ENCODE results near the gene NEU3. TPM values are rescaled to one million over a fixed set of nuclear protein-coding genes. Genes with fewer than 3 reads are reported as not detected.

NEU3 gene
- total and polyA plus RNA-seq, 4 donors: 2.7 to 9.5 (median 5.3) TPM

DNA sequence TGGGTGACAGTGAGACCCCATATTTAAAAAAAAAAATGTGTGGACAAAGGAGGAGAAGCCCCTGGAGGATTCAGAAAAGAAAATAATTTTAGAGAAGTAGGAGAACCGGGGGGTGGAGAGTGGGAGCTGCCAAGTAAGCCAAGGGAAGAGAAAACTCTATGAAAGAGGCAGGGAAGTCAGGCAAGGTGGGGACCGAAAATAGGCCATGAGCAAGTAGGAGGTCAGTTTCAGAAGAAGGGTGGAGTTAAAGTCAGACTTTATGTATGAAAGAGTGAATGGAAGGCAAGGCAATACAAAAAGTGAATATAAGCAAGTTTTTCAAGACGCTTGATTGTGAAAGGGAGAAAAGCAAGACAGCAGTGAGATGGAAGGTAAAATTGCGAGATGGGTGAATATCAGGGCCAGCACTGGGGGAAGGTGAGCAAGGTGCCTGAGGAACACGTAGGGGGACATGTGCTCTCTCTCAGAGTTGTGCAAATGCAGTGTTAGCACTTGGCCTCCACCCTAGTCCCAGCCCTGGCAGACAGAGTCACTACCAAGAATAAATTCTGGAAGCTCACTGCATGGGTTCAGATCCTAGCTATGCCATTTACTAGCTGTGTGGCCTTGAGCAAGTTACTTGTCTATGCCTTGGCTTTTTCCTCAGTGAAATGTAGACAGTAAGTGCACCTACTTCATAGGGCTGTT is 46.5 kb upstream of the NEU3 start:
- WGBS: 95% methylated on average over 5 of the region's 5 CpGs
- Histone ChIP-seq H3K27ac (ENCODE audit: low read depth in 1 of 2, low read length in 2 of 2) (no peak overlapping the region), H3K4me1 (ENCODE audit: control insufficient read depth in 4 of 4, insufficient read depth in 4 of 4, low read length in 3 of 4) (no peaks in the 10 kb centered on the region), H3K27me3 (ENCODE audit: control insufficient read depth in 4 of 4, insufficient read depth in 4 of 4, low read length in 3 of 4) (no peaks in the 10 kb centered on the region), H3K36me3 (ENCODE audit: control insufficient read depth in 4 of 4, insufficient read depth in 3 of 4, low read depth in 1 of 4, low read length in 3 of 4) (peaks cover 0 to 10% (median 4%) of the 10 kb centered on the region in 4 donors), H3K9me3 (ENCODE audit: control insufficient read depth in 4 of 4, low read length in 3 of 4) (no peaks in the 10 kb centered on the region), H3K9ac (ENCODE audit: low read depth in 1 of 2, low read length in 2 of 2) (no peak overlapping the region), H3K4me3 (ENCODE audit: low read depth in 1 of 3, low read length in 3 of 3) (no peak overlapping the region)
- TF ChIP-seq, protein P1, sequence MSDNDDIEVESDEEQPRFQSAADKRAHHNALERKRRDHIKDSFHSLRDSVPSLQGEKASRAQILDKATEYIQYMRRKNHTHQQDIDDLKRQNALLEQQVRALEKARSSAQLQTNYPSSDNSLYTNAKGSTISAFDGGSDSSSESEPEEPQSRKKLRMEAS (IDR thresholded peaks at IDR 0.05): no peak
- TF ChIP-seq RAD21 (IDR thresholded peaks at IDR 0.05) (no peak), ZBTB33 (IDR thresholded peaks at IDR 0.05) (no peak), YY1 (IDR thresholded peaks at IDR 0.05) (no peak), SP1 (IDR thresholded peaks at IDR 0.05) (no peak), HNF4A (conservative IDR thresholded peaks at IDR 0.05) (no peak), JUND (IDR thresholded peaks at IDR 0.05) (no peak), GABPA (IDR thresholded peaks at IDR 0.05 in 1 of 2, conservative IDR thresholded peaks at IDR 0.05 in 1 of 2) (no peak), FOXA2 (IDR thresholded peaks at IDR 0.05) (no peak), FOXA1 (IDR thresholded peaks at IDR 0.05) (no peak), TAF1 (conservative IDR thresholded peaks at IDR 0.05) (no peak), NR2F2 (IDR thresholded peaks at IDR 0.05) (no peak)
- no peak for DNase-seq (ENCODE audit: low spot score)

GRCh38 chr11:74948546-74948897 is 40.2 kb upstream of the NEU3 start:
- Histone ChIP-seq H3K4me1 (ENCODE audit: control insufficient read depth in 4 of 4, insufficient read depth in 4 of 4, low read length in 3 of 4) (peaks cover 7 to 26% (median 16%) of the 10 kb centered on the region in 4 donors), H3K9ac (ENCODE audit: low read depth in 1 of 2, low read length in 2 of 2) (peak overlapping the region; percentile 70 to 99), H3K27ac (ENCODE audit: low read depth in 1 of 2, low read length in 2 of 2) (peak overlapping the region; percentile 73 to 85), H3K4me3 (ENCODE audit: low read depth in 1 of 3, low read length in 3 of 3) (peak overlapping the region; percentile 64 to 98 (median 88)), H3K9me3 (ENCODE audit: control insufficient read depth in 4 of 4, low read length in 3 of 4) (no peaks in the 10 kb centered on the region), H3K27me3 (ENCODE audit: control insufficient read depth in 4 of 4, insufficient read depth in 4 of 4, low read length in 3 of 4) (no peaks in the 10 kb centered on the region), H3K36me3 (ENCODE audit: control insufficient read depth in 4 of 4, insufficient read depth in 3 of 4, low read depth in 1 of 4, low read length in 3 of 4) (peaks cover 0 to 8% (median 2%) of the 10 kb centered on the region in 4 donors)
- DNase-seq (ENCODE audit: low spot score): no peak
- TF ChIP-seq, protein P2, sequence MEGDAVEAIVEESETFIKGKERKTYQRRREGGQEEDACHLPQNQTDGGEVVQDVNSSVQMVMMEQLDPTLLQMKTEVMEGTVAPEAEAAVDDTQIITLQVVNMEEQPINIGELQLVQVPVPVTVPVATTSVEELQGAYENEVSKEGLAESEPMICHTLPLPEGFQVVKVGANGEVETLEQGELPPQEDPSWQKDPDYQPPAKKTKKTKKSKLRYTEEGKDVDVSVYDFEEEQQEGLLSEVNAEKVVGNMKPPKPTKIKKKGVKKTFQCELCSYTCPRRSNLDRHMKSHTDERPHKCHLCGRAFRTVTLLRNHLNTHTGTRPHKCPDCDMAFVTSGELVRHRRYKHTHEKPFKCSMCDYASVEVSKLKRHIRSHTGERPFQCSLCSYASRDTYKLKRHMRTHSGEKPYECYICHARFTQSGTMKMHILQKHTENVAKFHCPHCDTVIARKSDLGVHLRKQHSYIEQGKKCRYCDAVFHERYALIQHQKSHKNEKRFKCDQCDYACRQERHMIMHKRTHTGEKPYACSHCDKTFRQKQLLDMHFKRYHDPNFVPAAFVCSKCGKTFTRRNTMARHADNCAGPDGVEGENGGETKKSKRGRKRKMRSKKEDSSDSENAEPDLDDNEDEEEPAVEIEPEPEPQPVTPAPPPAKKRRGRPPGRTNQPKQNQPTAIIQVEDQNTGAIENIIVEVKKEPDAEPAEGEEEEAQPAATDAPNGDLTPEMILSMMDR (IDR thresholded peaks at IDR 0.05; ENCODE audit: low read depth, low read length, missing input control): no peak
- TF ChIP-seq RAD21 (IDR thresholded peaks at IDR 0.05): no peak
- no peak for TF ChIP-seq NR2F2 (IDR thresholded peaks at IDR 0.05)
- WGBS: 1% methylated on average over 9 of the region's 9 CpGs
